ENCODE data around the gene COG3. TPM values are rescaled to one million over a fixed set of nuclear protein-coding genes. Genes with fewer than 3 reads are reported as not detected.
A peak's percentile ranks its signal among the peaks of the same experiment; 100 is the strongest.

The COG3 gene
- total and polyA plus RNA-seq, 10 of the 15 experiments (the other 5 are each of a cell fraction or from before 2014, with no cell fraction given) = 6.1 to 35.1 (median 22.6) TPM

DNA sequence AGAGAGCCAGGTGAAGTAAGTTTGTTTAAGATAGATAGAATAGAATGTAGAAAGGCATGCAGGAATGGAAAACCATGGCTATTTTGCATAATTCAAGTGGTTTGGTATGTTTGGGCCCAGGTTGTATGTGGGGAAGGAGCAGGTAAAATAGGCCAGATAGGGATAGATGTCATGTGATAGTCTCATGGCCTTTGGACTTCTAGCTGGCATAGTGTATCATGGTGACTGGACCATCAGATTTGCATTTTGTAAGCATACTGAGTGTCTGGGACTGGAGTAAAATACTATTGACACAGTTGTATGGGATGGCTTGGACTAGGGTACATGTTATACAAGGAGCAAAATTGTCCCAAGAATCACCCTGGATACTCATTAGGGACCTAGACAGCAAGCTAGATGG is 38.9 kb downstream of the COG3 start:
- Histone ChIP-seq H3K4me2 (ENCODE audit: control insufficient read depth, insufficient read depth) (no peak overlapping the region), H3K79me2 (ENCODE audit: control insufficient read depth, insufficient read depth, low read length) (no peaks in the 10 kb centered on the region), H3K36me3 (ENCODE audit: control insufficient read depth in 2 of 2, insufficient read depth in 2 of 2, low read length in 1 of 2) (peaks cover 9 to 28% of the 10 kb centered on the region in 2 experiments), H3K4me1 (ENCODE audit: control insufficient read depth, insufficient read depth, low read length) (no peaks in the 10 kb centered on the region), H3K27me3 (replicated peaks in 1 of 2; ENCODE audit: control insufficient read depth in 2 of 2, insufficient read depth in 2 of 2, low read length in 1 of 2) (no peaks in the 10 kb centered on the region), H3K4me3 (no peak overlapping the region), H2AFZ (ENCODE audit: control insufficient read depth, low read depth, low read length) (no peak overlapping the region), H4K20me1 (ENCODE audit: control insufficient read depth, insufficient read depth) (no peaks in the 10 kb centered on the region), H3K27ac (ENCODE audit: control insufficient read depth, insufficient read depth) (no peak overlapping the region), H3K9ac (ENCODE audit: control insufficient read depth, insufficient read depth, low read length) (no peak overlapping the region), H3K9me3 (replicated peaks; ENCODE audit: control insufficient read depth, insufficient read depth, low read length) (no peaks in the 10 kb centered on the region)
- no peak for DNase-seq (ENCODE audit: low read depth, low spot score)
- SMC1A ChIA-PET (ENCODE audit: uncharacterized antibody, unreplicated experiment) = interaction anchor here (1.3 kb wide), 1 partner anchor 11 kb away, joined by 3 read pairs; no protein-coding TSS in a partner anchor
- POLR2A ChIA-PET = interaction anchor here (1.1 kb wide), 1 partner anchor 22 kb away, joined by 3 read pairs; no protein-coding TSS in a partner anchor
- no peak for FAIRE-seq
- TF ChIP-seq MYC (IDR thresholded peaks at IDR 0.05; ENCODE audit: insufficient read depth, insufficient read length, insufficient replicate concordance, low read length, severe bottlenecking) (no peak), ZZZ3 (IDR thresholded peaks at IDR 0.05; ENCODE audit: control insufficient read depth, insufficient read length, low read depth) (no peak), CBX5 (IDR thresholded peaks at IDR 0.05; ENCODE audit: low read depth) (no peak), NFIC (IDR thresholded peaks at IDR 0.05; ENCODE audit: low read depth, low read length) (no peak), ATF7 (IDR thresholded peaks at IDR 0.05; ENCODE audit: low read depth) (no peak), ZNF384 (IDR thresholded peaks at IDR 0.05; ENCODE audit: borderline replicate concordance, low read depth, low read length) (no peak), PML (IDR thresholded peaks at IDR 0.05; ENCODE audit: low read length) (no peak), SMARCA5 (IDR thresholded peaks at IDR 0.05) (no peak), HDAC6 (IDR thresholded peaks at IDR 0.05; ENCODE audit: unreplicated experiment) (no peak), MXI1 (IDR thresholded peaks at IDR 0.05; ENCODE audit: low read depth, low read length) (no peak)
- TF ChIP-seq, protein P1, sequence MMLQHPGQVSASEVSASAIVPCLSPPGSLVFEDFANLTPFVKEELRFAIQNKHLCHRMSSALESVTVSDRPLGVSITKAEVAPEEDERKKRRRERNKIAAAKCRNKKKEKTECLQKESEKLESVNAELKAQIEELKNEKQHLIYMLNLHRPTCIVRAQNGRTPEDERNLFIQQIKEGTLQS (IDR thresholded peaks at IDR 0.05; ENCODE audit: borderline replicate concordance, extremely low read depth, low read depth, low read length) = no peak
- intact Hi-C loops (cut with micrococcal nuclease; ENCODE audit: unreplicated experiment) (no loop called here), in situ Hi-C loops (cut with MboI) (no loop called here)
- no peak for ATAC-seq
- CTCF ChIA-PET = interaction anchor here (0.7 kb wide), 1 partner anchor 133 kb away, joined by 4 read pairs; no protein-coding TSS in a partner anchor
- RAD21 ChIA-PET (ENCODE audit: unreplicated experiment) = interaction anchor here (1.3 kb wide), 1 partner anchor 92 kb away, joined by 5 read pairs; no protein-coding TSS in a partner anchor
- TSS peak; percentile 46 for BruUV-seq (replicated peaks)
